Measurements from ENCODE around the gene CLEC4G.

The CLEC4G gene

DNA sequence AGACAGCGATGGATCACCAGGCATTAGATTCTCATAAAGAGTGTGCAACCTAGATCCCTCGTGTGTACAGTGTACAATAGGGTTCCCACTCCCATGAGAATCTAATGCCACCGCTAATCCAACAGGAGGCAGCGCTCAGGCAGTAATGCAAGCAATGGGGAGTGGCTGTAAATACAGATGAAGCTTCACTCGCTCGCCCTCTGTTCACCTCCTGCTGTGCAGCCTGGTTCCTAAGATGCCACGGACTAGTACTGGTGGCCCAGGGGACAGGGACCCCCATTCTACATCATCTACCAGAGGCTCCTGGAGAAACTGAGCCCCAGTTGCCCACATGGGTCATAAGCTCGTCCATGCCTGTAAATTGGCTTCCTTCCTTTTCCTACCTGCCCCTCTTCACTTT lies 39.2 kb upstream of the CLEC4G start:
- Histone ChIP-seq H3K4me3 (ENCODE audit: low read length) (no peak overlapping the region), H3K4me1 (ENCODE audit: control insufficient read depth, low read length) (peaks cover 4% of the 10 kb centered on the region; the same call in 1 of the 2 replicates), H3K27me3 (ENCODE audit: control insufficient read depth, low read length) (no peaks in the 10 kb centered on the region; the same call in 1 of the 2 replicates), H3K36me3 (ENCODE audit: control insufficient read depth, low read length) (no peaks in the 10 kb centered on the region), H3K9me2 (replicated peaks; ENCODE audit: control insufficient read depth, low read length) (no peaks in the 10 kb centered on the region), H4K20me1 (ENCODE audit: control insufficient read depth, insufficient read depth, low read depth, low read length) (no peaks in the 10 kb centered on the region), H3K27ac (ENCODE audit: low read depth, low read length) (no peak overlapping the region), H3K9me3 (ENCODE audit: control insufficient read depth, insufficient read depth, low read length) (no peaks in the 10 kb centered on the region), H3K4me2 (ENCODE audit: low read length) (no peak overlapping the region), H3K79me2 (ENCODE audit: control insufficient read depth, low read length) (no peaks in the 10 kb centered on the region), H3F3A (ENCODE audit: control insufficient read depth, insufficient read depth) (no peaks in the 10 kb centered on the region)
- TF ChIP-seq EZH2phosphoT487 (IDR thresholded peaks at IDR 0.05; ENCODE audit: borderline replicate concordance, low read length), result no peak
- TF ChIP-seq, protein P1, sequence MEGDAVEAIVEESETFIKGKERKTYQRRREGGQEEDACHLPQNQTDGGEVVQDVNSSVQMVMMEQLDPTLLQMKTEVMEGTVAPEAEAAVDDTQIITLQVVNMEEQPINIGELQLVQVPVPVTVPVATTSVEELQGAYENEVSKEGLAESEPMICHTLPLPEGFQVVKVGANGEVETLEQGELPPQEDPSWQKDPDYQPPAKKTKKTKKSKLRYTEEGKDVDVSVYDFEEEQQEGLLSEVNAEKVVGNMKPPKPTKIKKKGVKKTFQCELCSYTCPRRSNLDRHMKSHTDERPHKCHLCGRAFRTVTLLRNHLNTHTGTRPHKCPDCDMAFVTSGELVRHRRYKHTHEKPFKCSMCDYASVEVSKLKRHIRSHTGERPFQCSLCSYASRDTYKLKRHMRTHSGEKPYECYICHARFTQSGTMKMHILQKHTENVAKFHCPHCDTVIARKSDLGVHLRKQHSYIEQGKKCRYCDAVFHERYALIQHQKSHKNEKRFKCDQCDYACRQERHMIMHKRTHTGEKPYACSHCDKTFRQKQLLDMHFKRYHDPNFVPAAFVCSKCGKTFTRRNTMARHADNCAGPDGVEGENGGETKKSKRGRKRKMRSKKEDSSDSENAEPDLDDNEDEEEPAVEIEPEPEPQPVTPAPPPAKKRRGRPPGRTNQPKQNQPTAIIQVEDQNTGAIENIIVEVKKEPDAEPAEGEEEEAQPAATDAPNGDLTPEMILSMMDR (IDR thresholded peaks at IDR 0.05; ENCODE audit: low read depth, low read length, poor library complexity, severe bottlenecking), result no peak

DNA sequence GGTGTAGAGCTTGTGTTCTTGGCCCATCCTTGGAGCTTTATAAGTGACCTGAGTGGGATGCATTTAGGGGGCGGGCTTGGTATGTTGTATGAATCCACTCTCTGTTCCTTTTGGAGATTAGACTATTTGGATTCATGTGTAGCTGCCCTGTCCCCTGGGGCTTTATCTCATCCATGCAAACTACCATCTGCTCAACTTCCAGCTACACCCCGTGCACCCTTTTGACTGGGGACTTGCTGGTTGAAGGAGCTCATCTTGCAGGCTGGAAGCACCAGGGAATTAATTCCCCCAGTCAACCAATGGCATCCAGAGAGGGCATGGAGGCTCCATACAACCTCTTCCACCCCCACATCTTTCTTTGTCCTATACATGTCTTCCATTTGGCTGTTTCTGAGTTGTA lies 37.3 kb upstream of the CLEC4G start:
- no peak overlapping the region for H3K4me3 ChIP-seq (ENCODE audit: low read length)
- H3K27ac ChIP-seq (ENCODE audit: low read depth, low read length), result no peak overlapping the region
- no peaks in the 10 kb centered on the region for H3F3A ChIP-seq (ENCODE audit: control insufficient read depth, insufficient read depth)
- peaks cover 4% of the 10 kb centered on the region; the same call in 1 of the 2 replicates for H3K4me1 ChIP-seq (ENCODE audit: control insufficient read depth, low read length)
- H3K36me3 ChIP-seq (ENCODE audit: control insufficient read depth, low read length), result no peaks in the 10 kb centered on the region
- no peaks in the 10 kb centered on the region for H4K20me1 ChIP-seq (ENCODE audit: control insufficient read depth, insufficient read depth, low read depth, low read length)
- no peaks in the 10 kb centered on the region for H3K79me2 ChIP-seq (ENCODE audit: control insufficient read depth, low read length)
- H3K9me2 ChIP-seq (replicated peaks; ENCODE audit: control insufficient read depth, low read length), result no peaks in the 10 kb centered on the region
- H3K4me2 ChIP-seq (ENCODE audit: low read length), result no peak overlapping the region
- H3K9me3 ChIP-seq (ENCODE audit: control insufficient read depth, insufficient read depth, low read length), result no peaks in the 10 kb centered on the region
- TF ChIP-seq EZH2phosphoT487 (IDR thresholded peaks at IDR 0.05; ENCODE audit: borderline replicate concordance, low read length), result no peak
- TF ChIP-seq, protein P1 (IDR thresholded peaks at IDR 0.05; ENCODE audit: low read depth, low read length, poor library complexity, severe bottlenecking), result no peak
- no peaks in the 10 kb centered on the region; the same call in 1 of the 2 replicates for H3K27me3 ChIP-seq (ENCODE audit: control insufficient read depth, low read length)

DNA sequence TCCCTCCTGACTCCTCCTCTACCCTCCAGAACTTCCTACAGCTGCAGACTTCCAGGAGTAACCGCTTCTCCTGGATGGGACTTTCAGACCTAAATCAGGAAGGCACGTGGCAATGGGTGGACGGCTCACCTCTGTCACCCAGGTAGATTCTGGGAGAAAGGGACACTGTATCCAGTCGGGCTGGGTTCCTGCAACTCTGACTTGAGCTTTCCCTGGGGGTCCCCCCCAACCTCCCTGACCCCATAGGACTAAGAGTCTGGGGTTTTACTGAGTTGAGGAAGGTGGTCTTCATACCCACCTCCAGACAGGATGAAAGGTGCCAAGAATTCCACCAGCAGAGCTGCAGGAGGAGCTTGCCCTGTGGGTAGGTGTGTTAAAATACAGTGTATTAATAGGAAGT lies 35.6 kb upstream of the CLEC4G start:
- Histone ChIP-seq H3K36me3 (ENCODE audit: control insufficient read depth, low read length) (no peaks in the 10 kb centered on the region), H3K9me3 (ENCODE audit: control insufficient read depth, insufficient read depth, low read length) (no peaks in the 10 kb centered on the region), H3K27ac (ENCODE audit: low read depth, low read length) (no peak overlapping the region), H3K4me1 (ENCODE audit: control insufficient read depth, low read length) (no peaks in the 10 kb centered on the region; the same call in 1 of the 2 replicates), H3K79me2 (ENCODE audit: control insufficient read depth, low read length) (no peaks in the 10 kb centered on the region), H3K9me2 (replicated peaks; ENCODE audit: control insufficient read depth, low read length) (no peaks in the 10 kb centered on the region), H3K27me3 (ENCODE audit: control insufficient read depth, low read length) (no peaks in the 10 kb centered on the region; the same call in 1 of the 2 replicates), H3K4me2 (ENCODE audit: low read length) (no peak overlapping the region), H4K20me1 (ENCODE audit: control insufficient read depth, insufficient read depth, low read depth, low read length) (no peaks in the 10 kb centered on the region), H3F3A (ENCODE audit: control insufficient read depth, insufficient read depth) (no peaks in the 10 kb centered on the region), H3K4me3 (ENCODE audit: low read length) (no peak overlapping the region)
- TF ChIP-seq, protein P1 (IDR thresholded peaks at IDR 0.05; ENCODE audit: low read depth, low read length, poor library complexity, severe bottlenecking), result no peak
